KMS-11 (cell line): Measurements from ENCODE around the gene ARL13B.

Experiments
- H2AFZ ChIP-seq: fragments of 200-600 bp; sonication (generic); 2 replicates; pipeline ENCODE4 v1.6.1; 2016; ENCODE audit warnings: antibody characterized with exemption, mixed run types, low read depth
- H3K27ac ChIP-seq: fragments of 200-600 bp; sonication (generic); 2 replicates; pipeline ENCODE4 v1.6.1; 2016; ENCODE audit warnings: mild to moderate bottlenecking, mixed run types
- H3K27me3 ChIP-seq: fragments of 200-600 bp; sonication (generic); 2 replicates; pipeline ENCODE4 v1.6.1; 2017; ENCODE audit warnings: mild to moderate bottlenecking, low read depth, mixed run types, moderate library complexity; ENCODE audit not compliant: insufficient read depth
- H3K36me3 ChIP-seq: fragments of 200-600 bp; sonication (generic); 2 replicates; pipeline ENCODE4 v1.6.1; 2017; ENCODE audit warnings: mild to moderate bottlenecking, mixed run types; ENCODE audit not compliant: insufficient read depth
- H3K4me1 ChIP-seq: fragments of 200-600 bp; sonication (generic); 2 replicates; pipeline ENCODE4 v1.6.1; 2016; ENCODE audit warnings: mild to moderate bottlenecking, low read depth, mixed run types; ENCODE audit not compliant: poor library complexity, severe bottlenecking
- H3K4me2 ChIP-seq: fragments of 200-600 bp; sonication (generic); 2 replicates; pipeline ENCODE4 v1.7.0; 2016; ENCODE audit warnings: mild to moderate bottlenecking, mixed run types
- H3K4me3 ChIP-seq: fragments of 200-600 bp; sonication (generic); IDR thresholded peaks from 2 replicates; pipeline ENCODE4 v1.6.1; 2017; ENCODE audit warnings: low read depth, low read length, mixed read lengths; ENCODE audit not compliant: insufficient read depth
- H3K79me2 ChIP-seq: fragments of 200-600 bp; sonication (generic); 2 replicates; pipeline ENCODE4 v1.6.1; 2016; ENCODE audit warnings: low read depth, mixed run types; ENCODE audit not compliant: insufficient read depth
- H3K9ac ChIP-seq: fragments of 200-600 bp; sonication (generic); 2 replicates; pipeline ENCODE4 v1.6.1; 2016; ENCODE audit warnings: mild to moderate bottlenecking, mixed run types
- H4K20me1 ChIP-seq: fragments of 200-600 bp; sonication (generic); 2 replicates; pipeline ENCODE4 v1.6.1; 2016; ENCODE audit warnings: mild to moderate bottlenecking, mixed run types; ENCODE audit not compliant: insufficient read depth
- CTCF ChIP-seq: fragments of 200-600 bp; sonication (generic); conservative IDR thresholded peaks from 2 replicates; pipeline ENCODE4 v1.6.1; 2017; ENCODE audit warnings: low read depth, mild to moderate bottlenecking, antibody characterized with exemption, low read length, moderate library complexity, mixed read lengths

ARL13B gene

GRCh38 chr3:94050546-94050945 lies 70.6 kb downstream of the ARL13B start:
- Histone ChIP-seq H3K79me2 (no peaks in the 10 kb centered on the region), H3K36me3 (no peaks in the 10 kb centered on the region), H3K27me3 (no peaks in the 10 kb centered on the region), H3K4me1 (no peaks in the 10 kb centered on the region), H3K9ac (no peak overlapping the region), H2AFZ (no peak overlapping the region), H3K27ac (no peak overlapping the region), H3K4me3 (no peak overlapping the region), H3K4me2 (no peak overlapping the region), H4K20me1 (no peaks in the 10 kb centered on the region)
- no peak for TF ChIP-seq CTCF

DNA sequence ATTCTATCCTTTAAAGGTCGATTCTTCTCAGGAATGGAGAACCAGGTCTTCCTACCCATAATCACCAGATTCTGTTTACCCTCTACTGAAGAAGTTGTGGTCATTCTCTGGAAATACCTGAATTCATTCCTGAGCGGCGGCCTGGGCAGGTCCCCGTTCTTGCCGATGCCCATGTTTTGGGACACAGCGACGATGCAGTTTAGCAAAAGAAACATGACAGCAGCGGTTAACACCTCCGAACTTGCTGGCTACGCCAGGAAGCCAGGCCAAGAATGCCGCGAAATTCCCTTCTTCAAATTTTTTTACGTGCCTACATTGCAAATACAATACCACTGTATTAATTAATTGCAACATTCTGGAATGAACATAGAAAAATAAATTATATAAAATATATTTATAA lies 81.3 kb downstream of the ARL13B start:
- Histone ChIP-seq H3K27me3 (no peaks in the 10 kb centered on the region), H3K9ac (no peak overlapping the region), H3K27ac (no peak overlapping the region), H3K4me1 (peaks cover 12% of the 10 kb centered on the region), H3K79me2 (peaks cover 9% of the 10 kb centered on the region; the same call in 1 of the 2 replicates), H4K20me1 (no peaks in the 10 kb centered on the region), H3K36me3 (no peaks in the 10 kb centered on the region), H2AFZ (no peak overlapping the region), H3K4me3 (no peak overlapping the region), H3K4me2 (no peak overlapping the region)
- no peak for TF ChIP-seq CTCF

DNA sequence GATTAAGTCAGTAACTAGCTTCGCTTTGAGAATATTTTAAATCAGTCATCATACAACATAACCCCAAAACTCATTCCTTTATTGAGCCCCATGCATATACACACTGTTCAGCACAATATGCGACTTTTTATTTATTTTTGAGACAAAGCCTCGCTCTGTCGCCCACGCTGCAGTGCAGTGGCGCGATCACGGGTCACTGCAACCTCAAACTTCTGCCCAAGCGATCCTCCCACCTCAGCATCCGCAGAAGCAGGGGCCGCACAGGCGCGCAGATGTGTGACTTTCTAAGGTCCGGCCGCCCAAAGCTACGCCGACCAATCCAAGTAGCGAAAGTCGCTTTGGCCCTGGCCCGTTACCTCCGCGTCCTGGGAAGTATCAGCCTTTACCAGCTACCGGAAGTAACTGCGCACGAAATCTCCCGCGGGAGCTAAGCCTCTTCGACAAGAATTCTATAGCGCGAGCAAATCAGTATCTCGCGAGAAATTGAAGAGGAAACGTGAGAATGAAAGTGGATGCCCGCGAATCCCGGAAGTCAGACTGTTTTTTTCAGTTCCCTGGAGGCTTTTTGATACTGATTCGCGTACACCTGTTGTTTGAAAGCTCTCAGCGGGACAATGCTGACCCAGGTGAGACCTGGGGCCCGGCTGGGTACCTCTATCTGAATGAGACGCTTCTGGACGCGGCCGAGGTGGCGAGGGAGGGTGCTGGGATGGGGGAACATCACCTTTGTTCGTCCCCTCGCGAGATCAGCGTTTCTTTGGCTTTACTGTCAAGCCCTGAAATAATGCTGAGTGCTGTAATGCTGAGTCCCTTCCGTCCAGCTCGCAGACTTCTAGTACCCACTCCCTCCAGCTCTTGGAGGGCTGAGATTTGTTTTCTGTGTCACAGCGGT lies 82.8 kb downstream of the ARL13B start, which contains the start of the genes DHFR2 and NSUN3:
Gene DHFR2 (minus strand): TSS at position 404 of the 892 bp plus-strand sequence. CDS start 1,405 bp downstream, outside the sequence.
Gene NSUN3 (plus strand): TSS at position 549 of the 892 bp plus-strand sequence. CDS start 66 bp downstream, at position 615.
- no peak within 1 kb of the TSS for H3K4me3 ChIP-seq
- TF ChIP-seq CTCF: no peak
- H3K27me3 ChIP-seq: no peaks in the 10 kb centered on the region
- peak within 1 kb of the TSS; percentile 74 for H3K4me2 ChIP-seq
- peak within 1 kb of the TSS; percentile 95 for H3K27ac ChIP-seq
- no peaks in the 10 kb centered on the region for H3K36me3 ChIP-seq
- peak within 1 kb of the TSS; percentile 91 for H3K9ac ChIP-seq
- peak within 1 kb of the TSS; percentile 86 for H2AFZ ChIP-seq
- H4K20me1 ChIP-seq: no peaks in the 10 kb centered on the region
- H3K79me2 ChIP-seq: peaks cover 9% of the 10 kb centered on the region; the same call in 1 of the 2 replicates
- peaks cover 12% of the 10 kb centered on the region for H3K4me1 ChIP-seq

- H3K79me2 ChIP-seq: peaks cover 9% of the 10 kb centered on the region; the same call in 1 of the 2 replicates
- no peak overlapping the region for H3K4me3 ChIP-seq
These were observed 83.7 kb downstream of the ARL13B start for GRCh38 chr3:94063496-94064119.

More at GRCh38 chr3:94063496-94064119, 83.7 kb downstream of the ARL13B start:
- Histone ChIP-seq H3K27ac (peak overlapping the region; percentile 95), H4K20me1 (no peaks in the 10 kb centered on the region), H2AFZ (peak overlapping the region; percentile 86), H3K27me3 (no peaks in the 10 kb centered on the region), H3K4me1 (peaks cover 12% of the 10 kb centered on the region), H3K9ac (peak overlapping the region; percentile 91), H3K36me3 (no peaks in the 10 kb centered on the region), H3K4me2 (peak overlapping the region; percentile 74)
- TF ChIP-seq CTCF: no peak
